K562 (cell line): ENCODE data around the gene MADCAM1. TPM values are rescaled to one million over a fixed set of nuclear protein-coding genes. Genes with fewer than 3 reads are reported as not detected.

Experiments
- CBX2 ChIP-seq: fragments of 200-600 bp; sonication (generic); IDR thresholded peaks from one replicate; pipeline ENCODE4 v1.6.1; 2012; ENCODE audit warnings: mild to moderate bottlenecking, low read length, inconsistent platforms; ENCODE audit not compliant: insufficient read depth, poor library complexity, severe bottlenecking
- FOXK1 ChIP-seq: sonication (generic); formaldehyde crosslinking; IDR thresholded peaks from 2 replicates; pipeline ENCODE4 v1.8.0; 2022; ENCODE audit warnings: missing genetic modification reagents, mild to moderate bottlenecking, borderline replicate concordance
- KDM4B ChIP-seq, 2 experiments: fragments of 450-650 bp in 1 of 2; sonication (generic) in 1 of 2; IDR thresholded peaks; 2 replicates each; pipeline ENCODE4 v1.6.1; 2016 to 2017; ENCODE audit warnings: borderline replicate concordance in 2 of 2, antibody characterized with exemption in 1 of 2, low read depth in 1 of 2, mild to moderate bottlenecking in 1 of 2
- POLR2A ChIP-seq: fragments of 450-650 bp; conservative IDR thresholded peaks from 2 replicates; pipeline ENCODE4 v1.6.1; 2016
- SMAD1 ChIP-seq: fragments of 150-350 bp; IDR thresholded peaks from 2 replicates; pipeline ENCODE4 v1.6.1; 2014; ENCODE audit warnings: low read length, low read depth; ENCODE audit not compliant: partially characterized antibody
- SRSF1 ChIP-seq: fragments of 200-400 bp; formaldehyde crosslinking; IDR thresholded peaks from 2 replicates; pipeline ENCODE4 v1.6.1; 2017; ENCODE audit warnings: mild to moderate bottlenecking, low read depth, low read length, moderate library complexity
- ZNF77 ChIP-seq: fragments of 250-450 bp; sonication (Bioruptor Pico); IDR thresholded peaks from 2 replicates; pipeline ENCODE4 v1.5.0; 2020
- polyA plus RNA-seq, 8 experiments: library from polyadenylated mRNA; depleted of rRNA in 4 of 8; stranded (reverse) in 5 of 8; unstranded in 3 of 8; fragments of >200 nt; fragmentation: Nextera tagmentation in 2 of 8; fragmentation: Illumina TruSeq in 1 of 8; extraction: Ambion mirVana in 2 of 8; extraction: Trizol in 1 of 8; gene quantifications; 2 replicates each; pipeline versions ENCODE4 v1.2.1 to v1.2.3, GENCODE V29; 2011 to 2014; ENCODE audit warnings: inconsistent platforms in 1 of 8, missing spikeins in 1 of 8
- total RNA-seq, 7 experiments: library from RNA; depleted of rRNA in 6 of 7; stranded (reverse); fragments of >200 nt in 6 of 7; fragmentation: Illumina TruSeq in 2 of 7; extraction: Trizol in 2 of 7; gene quantifications; 2 replicates each; pipeline versions ENCODE4 v1.2.1 to v1.2.3, GENCODE V29; 2011 to 2021; ENCODE audit warnings: low replicate concordance in 1 of 7
- TF ChIP-seq, protein P1 (sequence below): sonication (generic); formaldehyde crosslinking; IDR thresholded peaks from 2 replicates; pipeline ENCODE4 v1.8.0; 2023; ENCODE audit warnings: missing genetic modification reagents, mild to moderate bottlenecking, borderline replicate concordance
- TF ChIP-seq, protein P2 (sequence below): IDR thresholded peaks from 2 replicates; pipeline ENCODE4 v1.6.1; 2014; ENCODE audit warnings: antibody characterized with exemption

Gene MADCAM1
- total and polyA plus RNA-seq, 9 of the 15 experiments (the other 6 are each of a cell fraction or from before 2014, with no cell fraction given), result 0.09 to 0.36 (median 0.09) TPM; not detected in 6

DNA sequence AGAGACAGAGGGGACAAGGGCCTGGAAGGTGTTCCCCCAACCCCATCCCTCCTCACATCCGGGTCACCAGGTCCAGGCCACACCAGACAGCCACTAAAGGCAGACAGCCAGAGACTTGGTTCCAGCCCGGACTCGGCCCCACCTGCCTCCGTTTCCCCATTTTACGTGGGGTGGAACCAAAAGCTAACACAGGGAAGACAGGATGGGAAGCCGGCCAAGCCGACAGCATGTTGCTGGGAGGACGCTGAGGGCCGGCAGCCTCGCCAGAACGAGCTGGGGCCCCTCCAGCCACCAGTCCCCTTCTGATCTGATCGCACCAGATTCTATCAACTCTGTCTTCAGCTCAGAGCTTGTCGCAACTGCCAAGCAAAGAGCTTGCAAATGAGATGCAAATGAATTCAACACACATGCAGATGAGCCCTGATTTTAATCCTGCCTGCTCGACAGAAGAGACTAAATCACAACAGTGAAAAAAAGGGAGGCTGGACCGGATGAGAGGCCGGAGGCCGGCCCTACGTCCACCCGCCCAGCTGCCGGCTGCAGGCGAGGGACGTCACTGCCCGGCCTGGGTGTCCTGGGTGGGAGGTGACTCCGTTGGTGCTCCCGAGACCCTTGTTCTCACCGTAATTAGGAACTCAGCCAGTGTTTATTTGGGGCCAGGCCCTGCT, 17.9 kb upstream of the MADCAM1 start (continued):
- TF ChIP-seq, protein P1, sequence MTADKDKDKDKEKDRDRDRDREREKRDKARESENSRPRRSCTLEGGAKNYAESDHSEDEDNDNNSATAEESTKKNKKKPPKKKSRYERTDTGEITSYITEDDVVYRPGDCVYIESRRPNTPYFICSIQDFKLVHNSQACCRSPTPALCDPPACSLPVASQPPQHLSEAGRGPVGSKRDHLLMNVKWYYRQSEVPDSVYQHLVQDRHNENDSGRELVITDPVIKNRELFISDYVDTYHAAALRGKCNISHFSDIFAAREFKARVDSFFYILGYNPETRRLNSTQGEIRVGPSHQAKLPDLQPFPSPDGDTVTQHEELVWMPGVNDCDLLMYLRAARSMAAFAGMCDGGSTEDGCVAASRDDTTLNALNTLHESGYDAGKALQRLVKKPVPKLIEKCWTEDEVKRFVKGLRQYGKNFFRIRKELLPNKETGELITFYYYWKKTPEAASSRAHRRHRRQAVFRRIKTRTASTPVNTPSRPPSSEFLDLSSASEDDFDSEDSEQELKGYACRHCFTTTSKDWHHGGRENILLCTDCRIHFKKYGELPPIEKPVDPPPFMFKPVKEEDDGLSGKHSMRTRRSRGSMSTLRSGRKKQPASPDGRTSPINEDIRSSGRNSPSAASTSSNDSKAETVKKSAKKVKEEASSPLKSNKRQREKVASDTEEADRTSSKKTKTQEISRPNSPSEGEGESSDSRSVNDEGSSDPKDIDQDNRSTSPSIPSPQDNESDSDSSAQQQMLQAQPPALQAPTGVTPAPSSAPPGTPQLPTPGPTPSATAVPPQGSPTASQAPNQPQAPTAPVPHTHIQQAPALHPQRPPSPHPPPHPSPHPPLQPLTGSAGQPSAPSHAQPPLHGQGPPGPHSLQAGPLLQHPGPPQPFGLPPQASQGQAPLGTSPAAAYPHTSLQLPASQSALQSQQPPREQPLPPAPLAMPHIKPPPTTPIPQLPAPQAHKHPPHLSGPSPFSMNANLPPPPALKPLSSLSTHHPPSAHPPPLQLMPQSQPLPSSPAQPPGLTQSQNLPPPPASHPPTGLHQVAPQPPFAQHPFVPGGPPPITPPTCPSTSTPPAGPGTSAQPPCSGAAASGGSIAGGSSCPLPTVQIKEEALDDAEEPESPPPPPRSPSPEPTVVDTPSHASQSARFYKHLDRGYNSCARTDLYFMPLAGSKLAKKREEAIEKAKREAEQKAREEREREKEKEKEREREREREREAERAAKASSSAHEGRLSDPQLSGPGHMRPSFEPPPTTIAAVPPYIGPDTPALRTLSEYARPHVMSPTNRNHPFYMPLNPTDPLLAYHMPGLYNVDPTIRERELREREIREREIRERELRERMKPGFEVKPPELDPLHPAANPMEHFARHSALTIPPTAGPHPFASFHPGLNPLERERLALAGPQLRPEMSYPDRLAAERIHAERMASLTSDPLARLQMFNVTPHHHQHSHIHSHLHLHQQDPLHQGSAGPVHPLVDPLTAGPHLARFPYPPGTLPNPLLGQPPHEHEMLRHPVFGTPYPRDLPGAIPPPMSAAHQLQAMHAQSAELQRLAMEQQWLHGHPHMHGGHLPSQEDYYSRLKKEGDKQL, result no peak
- TF ChIP-seq ZNF77 (no peak), KDM4B (IDR thresholded peaks at IDR 0.05; ENCODE audit: borderline replicate concordance in 2 of 2, low read depth in 1 of 2) (no peak), POLR2A (no peak), SMAD1 (no peak), SRSF1 (no peak), FOXK1 (CRISPR knock-in tag) (no peak), CBX2 (no peak)
- TF ChIP-seq, protein P2, sequence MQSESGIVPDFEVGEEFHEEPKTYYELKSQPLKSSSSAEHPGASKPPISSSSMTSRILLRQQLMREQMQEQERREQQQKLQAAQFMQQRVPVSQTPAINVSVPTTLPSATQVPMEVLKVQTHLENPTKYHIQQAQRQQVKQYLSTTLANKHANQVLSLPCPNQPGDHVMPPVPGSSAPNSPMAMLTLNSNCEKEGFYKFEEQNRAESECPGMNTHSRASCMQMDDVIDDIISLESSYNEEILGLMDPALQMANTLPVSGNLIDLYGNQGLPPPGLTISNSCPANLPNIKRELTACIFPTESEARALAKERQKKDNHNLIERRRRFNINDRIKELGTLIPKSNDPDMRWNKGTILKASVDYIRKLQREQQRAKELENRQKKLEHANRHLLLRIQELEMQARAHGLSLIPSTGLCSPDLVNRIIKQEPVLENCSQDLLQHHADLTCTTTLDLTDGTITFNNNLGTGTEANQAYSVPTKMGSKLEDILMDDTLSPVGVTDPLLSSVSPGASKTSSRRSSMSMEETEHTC, result no peak
